ENCODE data around the gene CEP76. TPM values are rescaled to one million over a fixed set of nuclear protein-coding genes. Genes with fewer than 3 reads are reported as not detected.

The CEP76 gene
- total and polyA plus RNA-seq, 2 donors (not counting 3 experiments of a cell fraction or from before 2014, with no cell fraction given) = 5.8 to 8.6 TPM

GRCh38 chr18:12749121-12749520, 46.6 kb upstream of the CEP76 start:
- Histone ChIP-seq H4K20me1 (replicated peaks; ENCODE audit: control insufficient read depth, extremely low read depth, insufficient read depth, low read length) (no peaks in the 10 kb centered on the region), H3K9me1 (replicated peaks; ENCODE audit: control insufficient read depth, extremely low read depth, insufficient read depth, low read length) (no peaks in the 10 kb centered on the region), H3K4me2 (ENCODE audit: insufficient read depth, low read length) (no peak overlapping the region), H3K4me1 (ENCODE audit: control insufficient read depth, extremely low read depth, insufficient read depth, low read length) (no peaks in the 10 kb centered on the region), H3K9ac (replicated peaks; ENCODE audit: extremely low read depth, insufficient read depth, low read length) (no peak overlapping the region), H3K36me3 (ENCODE audit: control insufficient read depth in 2 of 2, extremely low read depth in 1 of 2, insufficient read depth in 2 of 2, low read length in 2 of 2) (no peaks in the 10 kb centered on the region), H2AFZ (ENCODE audit: low read depth, low read length) (no peak overlapping the region), H3K27me3 (ENCODE audit: control insufficient read depth in 2 of 2, insufficient read depth in 2 of 2, low read length in 2 of 2) (peaks cover 0 to 2% of the 10 kb centered on the region in 2 experiments), H3K27ac (ENCODE audit: insufficient read depth, low read depth, low read length) (no peak overlapping the region), H3K4me3 (replicated peaks in 1 of 3; ENCODE audit: insufficient read depth in 1 of 3, low read depth in 1 of 3, low read length in 3 of 3) (no peak overlapping the region), H3K79me2 (ENCODE audit: control insufficient read depth, insufficient read depth, low read length) (no peaks in the 10 kb centered on the region), H3K9me3 (replicated peaks; ENCODE audit: control insufficient read depth, insufficient read depth, low read length) (no peaks in the 10 kb centered on the region)
- TF ChIP-seq POLR2A (IDR thresholded peaks at IDR 0.05; ENCODE audit: low read depth, low read length) (no peak), CTCF (IDR thresholded peaks at IDR 0.05; ENCODE audit: extremely low read depth in 1 of 2, insufficient read depth in 1 of 2, low read depth in 1 of 2, low read length in 2 of 2) (no peak), FOS (IDR thresholded peaks at IDR 0.05; ENCODE audit: borderline replicate concordance, insufficient read depth, low read length) (no peak), MYC (IDR thresholded peaks at IDR 0.05; ENCODE audit: low read depth, low read length) (no peak)
- dilution Hi-C loops (cut with MboI; ENCODE audit: extremely low pct_ligation_motif_present, low sequenced_read_pairs) = no loop called here
- ChIA-PET POLR2A (no interaction called here), CTCF (interaction anchor here (0.9 to 2.3 kb wide), 2 partner anchors 185 to 410 kb away, joined by 4 to 8 read pairs; no protein-coding TSS in a partner anchor)
- DNase-seq (ENCODE audit: low read depth, low spot score) = no peak
- intact Hi-C loops (cut with micrococcal nuclease) = no loop called here
- FAIRE-seq = no peak
- no TSS peak for BruUV-seq (replicated peaks)

GRCh38 chr18:12748671-12749070, 46.1 kb upstream of the CEP76 start:
- Histone ChIP-seq H3K27ac (ENCODE audit: insufficient read depth, low read depth, low read length) (no peak overlapping the region), H3K4me2 (ENCODE audit: insufficient read depth, low read length) (no peak overlapping the region), H3K9ac (replicated peaks; ENCODE audit: extremely low read depth, insufficient read depth, low read length) (no peak overlapping the region), H3K9me3 (replicated peaks; ENCODE audit: control insufficient read depth, insufficient read depth, low read length) (no peaks in the 10 kb centered on the region), H3K4me1 (ENCODE audit: control insufficient read depth, extremely low read depth, insufficient read depth, low read length) (no peaks in the 10 kb centered on the region), H4K20me1 (replicated peaks; ENCODE audit: control insufficient read depth, extremely low read depth, insufficient read depth, low read length) (no peaks in the 10 kb centered on the region), H3K79me2 (ENCODE audit: control insufficient read depth, insufficient read depth, low read length) (no peaks in the 10 kb centered on the region), H3K36me3 (ENCODE audit: control insufficient read depth in 2 of 2, extremely low read depth in 1 of 2, insufficient read depth in 2 of 2, low read length in 2 of 2) (no peaks in the 10 kb centered on the region), H2AFZ (ENCODE audit: low read depth, low read length) (no peak overlapping the region), H3K27me3 (ENCODE audit: control insufficient read depth in 2 of 2, insufficient read depth in 2 of 2, low read length in 2 of 2) (peaks cover 0 to 2% of the 10 kb centered on the region in 2 experiments), H3K9me1 (replicated peaks; ENCODE audit: control insufficient read depth, extremely low read depth, insufficient read depth, low read length) (no peaks in the 10 kb centered on the region), H3K4me3 (replicated peaks in 1 of 3; ENCODE audit: insufficient read depth in 1 of 3, low read depth in 1 of 3, low read length in 3 of 3) (no peak overlapping the region)
- FAIRE-seq = no peak
- no peak for DNase-seq (ENCODE audit: low read depth, low spot score)
- TF ChIP-seq EZH2 (IDR thresholded peaks at IDR 0.05; ENCODE audit: borderline replicate concordance, low read depth, low read length, severe bottlenecking) (no peak), POLR2AphosphoS5 (IDR thresholded peaks at IDR 0.05; ENCODE audit: insufficient read depth, low read depth, low read length) (no peak), MYC (IDR thresholded peaks at IDR 0.05; ENCODE audit: low read depth, low read length) (no peak), MAX (IDR thresholded peaks at IDR 0.05; ENCODE audit: insufficient read depth, insufficient read length) (no peak), FOS (IDR thresholded peaks at IDR 0.05; ENCODE audit: borderline replicate concordance, insufficient read depth, low read length) (no peak), JUN (IDR thresholded peaks at IDR 0.05; ENCODE audit: borderline replicate concordance, insufficient read depth, insufficient read length, low read depth) (no peak), POLR2A (IDR thresholded peaks at IDR 0.05; ENCODE audit: low read depth, low read length) (no peak)
- POLR2A ChIA-PET = no interaction called here
- intact Hi-C loops (cut with micrococcal nuclease) (no loop called here), dilution Hi-C loops (cut with MboI; ENCODE audit: extremely low pct_ligation_motif_present, low sequenced_read_pairs) (no loop called here)
- BruUV-seq (replicated peaks) = no TSS peak
- CTCF ChIA-PET = interaction anchor here (2.3 kb wide), 1 partner anchor 411 kb away, joined by 8 read pairs; no protein-coding TSS in a partner anchor

Measured in endothelial cell of umbilical vein (primary cell).